Measurements from ENCODE around the gene SP3. TPM values are rescaled to one million over a fixed set of nuclear protein-coding genes. Genes with fewer than 3 reads are reported as not detected.

SP3 gene
- total and polyA plus RNA-seq, 2 of the 8 experiments (the other 6 are each of a cell fraction or from before 2014, with no cell fraction given), result 31.0 to 92.1 TPM

GRCh38 chr2:174013315-174013751, 48.2 kb upstream of the SP3 start:
- Histone ChIP-seq H4K5ac (ENCODE audit: insufficient read length, low read depth, low read length) (no peak overlapping the region), H3K23me2 (ENCODE audit: low read depth, low read length) (peaks cover 5% of the 10 kb centered on the region; the same call in 1 of the 2 replicates), H3K14ac (ENCODE audit: insufficient read length) (no peak overlapping the region), H3K4me3 (ENCODE audit: extremely low read depth in 1 of 4, insufficient read depth in 2 of 4, low read depth in 3 of 4, low read length in 4 of 4) (peak overlapping the region; percentile 25 to 60 (median 35)), H2BK12ac (ENCODE audit: low read depth, low read length) (peak overlapping the region; percentile 87; the same call in 1 of the 2 replicates), H2BK120ac (replicated peaks; ENCODE audit: low read depth, low read length) (no peak overlapping the region), H2BK15ac (ENCODE audit: low read length) (no peak overlapping the region), H2BK5ac (ENCODE audit: low read depth, low read length) (peak overlapping the region; percentile 19; the same call in 1 of the 2 replicates), H3K4me1 (replicated peaks in 1 of 4; ENCODE audit: control insufficient read depth in 3 of 4, insufficient read depth in 4 of 4, low read length in 3 of 4) (peaks cover 5 to 20% (median 14%) of the 10 kb centered on the region in 4 experiments), H3K23ac (ENCODE audit: insufficient read length) (no peak overlapping the region), H4K91ac (replicated peaks; ENCODE audit: insufficient read length, low read length) (peak overlapping the region; percentile 61), H3K9me3 (ENCODE audit: insufficient read depth in 2 of 2, low read depth in 1 of 2, low read length in 1 of 2) (no peaks in the 10 kb centered on the region), H3K56ac (replicated peaks; ENCODE audit: insufficient read length, low read depth, low read length) (no peak overlapping the region), H3K4ac (replicated peaks; ENCODE audit: insufficient read length, low read depth, low read length) (no peak overlapping the region), H2BK20ac (ENCODE audit: low read length) (peak overlapping the region; percentile 10; the same call in 1 of the 2 replicates), H2AFZ (ENCODE audit: low read length) (0 out of 2 replicates have a peak overlapping the region, but pooled peaks have one; percentile 12), H3K18ac (ENCODE audit: extremely low read depth, low read length) (peak overlapping the region; percentile 81), H3K4me2 (ENCODE audit: insufficient read depth in 1 of 2, low read depth in 2 of 2, low read length in 2 of 2) (peak overlapping the region; percentile 66 to 74), H3K79me2 (ENCODE audit: control insufficient read depth in 1 of 2, insufficient read depth in 2 of 2, low read length in 2 of 2) (no peaks in the 10 kb centered on the region), H3K27me3 (replicated peaks in 1 of 4; ENCODE audit: control insufficient read depth in 3 of 4, extremely low read depth in 1 of 4, insufficient read depth in 3 of 4, low read length in 3 of 4) (peaks cover 0 to 8% (median 5%) of the 10 kb centered on the region in 4 experiments; a peak in 4 of 7 replicates), H3K79me1 (ENCODE audit: low read depth, low read length) (no peaks in the 10 kb centered on the region), H4K8ac (ENCODE audit: extremely low read depth, insufficient read depth, low read length) (peak overlapping the region; percentile 83; the same call in 1 of the 2 replicates), H4K20me1 (replicated peaks in 1 of 2; ENCODE audit: control insufficient read depth in 1 of 2, insufficient read depth in 2 of 2, low read length in 2 of 2) (no peaks in the 10 kb centered on the region), H3K36me3 (ENCODE audit: control insufficient read depth in 2 of 4, insufficient read depth in 4 of 4, low read length in 3 of 4) (no peaks in the 10 kb centered on the region), H3K9ac (replicated peaks in 1 of 4; ENCODE audit: extremely low read depth in 1 of 4, low read depth in 3 of 4, low read length in 3 of 4) (peak overlapping the region in 1 of 4 experiments; percentile 45; a peak in 3 of 7 replicates), H3K27ac (ENCODE audit: low read depth, low read length) (no peak overlapping the region), H2AK5ac (ENCODE audit: low read depth, low read length) (no peak overlapping the region)
- TF ChIP-seq SP2 (IDR thresholded peaks at IDR 0.05; ENCODE audit: low read length) (no peak), CBX5 (IDR thresholded peaks at IDR 0.05; ENCODE audit: low read depth, low read length) (no peak), ASH2L (IDR thresholded peaks at IDR 0.05; ENCODE audit: low read length) (peak; percentile 66), RBBP5 (IDR thresholded peaks at IDR 0.05; ENCODE audit: borderline replicate concordance, low read depth, low read length) (no peak)
- FAIRE-seq (no peak), DNase-seq (ENCODE audit: low read depth in 1 of 2, low spot score in 2 of 2) (no peak)
- ChIA-PET CTCF (ENCODE audit: partially characterized antibody) (interaction anchor here (0.5 to 1.7 kb wide), 3 partner anchors 11 to 261 kb away, joined by 3 to 8 read pairs (median 3); no protein-coding TSS in a partner anchor), POLR2A (ENCODE audit: partially characterized antibody) (interaction anchor here (0.8 to 2.6 kb wide), 4 partner anchors 11 to 50 kb away, joined by 3 to 15 read pairs (median 6); no protein-coding TSS in a partner anchor)
- WGBS, 2 experiments (ENCODE audit: extremely low coverage in 1 of 2, insufficient coverage in 1 of 2, insufficient read length in 1 of 2, insufficient replicate concordance in 2 of 2, low coverage in 1 of 2, low lambda C conversion rate in 2 of 2, missing lambda C conversion rate in 1 of 2), result 24% methylated on average over 16 of the region's 17 CpGs; no CpG with 5 or more reads in 1 of the 2 experiments

Data from H1 (cell line).